Right lobe of liver (tissue), 6 donors: ENCODE results near the gene PIGS. TPM values are rescaled to one million over a fixed set of nuclear protein-coding genes. Genes with fewer than 3 reads are reported as not detected.
"Not testable (repeated sequence)": the region's sequence is repeated elsewhere in the genome, so short reads cannot be mapped to it uniquely, and the experiment has no call there.

Experiments
- ATAC-seq, 4 donors: fragments of 200-7000 bp; cut with Tn5 transposase; one replicate each; pipeline ENCODE4 v1.9.1; 2020; ENCODE audit warnings: mild to moderate bottlenecking in 4 of 4, moderate library complexity in 4 of 4
- DNase-seq, 3 donors: peaks; one replicate each; pipeline ENCODE4 v3.0.0-alpha.2; 2020
- H3K27ac ChIP-seq, 3 donors: fragments of 200-600 bp; one replicate each; pipeline ENCODE4 v1.8.0; 2022
- H3K27me3 ChIP-seq, 2 donors: fragments of 200-600 bp; one replicate each; pipeline ENCODE4 v1.8.0; 2022
- H3K36me3 ChIP-seq, 4 donors: fragments of 200-600 bp; sonication (generic) in 1 of 4; one replicate each; pipeline versions ENCODE4 v1.5.1 to v1.8.0; 2017 to 2022; ENCODE audit warnings: control low read depth in 1 of 4
- H3K4me1 ChIP-seq, 4 donors: fragments of 200-600 bp; sonication (generic) in 1 of 4; one replicate each; pipeline versions ENCODE4 v1.5.1 to v1.8.0; 2017 to 2022; ENCODE audit warnings: control low read depth in 1 of 4
- H3K4me3 ChIP-seq, 3 donors: fragments of 200-600 bp; one replicate each; pipeline ENCODE4 v1.8.0; 2022
- H3K9me3 ChIP-seq, 4 donors: fragments of 200-600 bp; sonication (generic) in 1 of 4; one replicate each; pipeline versions ENCODE4 v1.5.1 to v1.8.0; 2017 to 2022; ENCODE audit warnings: control low read depth in 1 of 4
- POLR2A ChIP-seq: fragments of 450-650 bp; IDR thresholded peaks from one replicate; pipeline ENCODE4 v1.6.1; 2017; ENCODE audit warnings: antibody characterized with exemption, mild to moderate bottlenecking
- WGBS: methylation state at CpG from one replicate; pipeline ENCODE4 v1.1.6; 2018; ENCODE audit warnings: low coverage, low lambda C conversion rate; ENCODE audit not compliant: insufficient coverage; ENCODE audit errors: missing lambda C conversion rate; 5-methylcytosine and 5-hydroxymethylcytosine counted together
- intact Hi-C, 2 donors: fragments of 100-400 bp; cut with DNase I; formaldehyde crosslinking; loops; one replicate each; pipeline versions ENCODE4 v1.11.2 to v1.14.1; 2022
- total RNA-seq, 6 experiments: library from RNA; depleted of rRNA in 2 of 6; stranded (reverse); fragments of >200 nt in 2 of 6; fragmentation: NEBNext Ultra II Directional in 3 of 6; extraction: Animal tissue kit (Norgen Biotek cat#: 25700) in 3 of 6; gene quantifications; one replicate each; pipeline versions ENCODE4 v1.1.0 to v1.2.4, GENCODE V29; 2016 to 2023
- TF ChIP-seq, protein P1 (sequence below), 4 donors: fragments of 200-600 bp in 3 of 4; fragments of 450-650 bp in 1 of 4; IDR thresholded peaks; one replicate each; pipeline versions ENCODE4 v1.5.1 to v1.8.0; 2016 to 2022; ENCODE audit warnings: antibody characterized with exemption in 4 of 4, mild to moderate bottlenecking in 2 of 4
- donor health status: DM: no; HTN: yes; CAD: no.
- donor health status: DM: no; HTN: no; CAD: no.
- donor health status: DM: no; HTN: no; CAD: no.
- donor health status: DM: no; HTN: yes; CAD: no.
- donor health status: DM: no; HTN: yes; CAD: no.

Gene PIGS
- total RNA-seq, 6 experiments from 2014 or later, result 7.2 to 13.8 (median 11.0) TPM

DNA sequence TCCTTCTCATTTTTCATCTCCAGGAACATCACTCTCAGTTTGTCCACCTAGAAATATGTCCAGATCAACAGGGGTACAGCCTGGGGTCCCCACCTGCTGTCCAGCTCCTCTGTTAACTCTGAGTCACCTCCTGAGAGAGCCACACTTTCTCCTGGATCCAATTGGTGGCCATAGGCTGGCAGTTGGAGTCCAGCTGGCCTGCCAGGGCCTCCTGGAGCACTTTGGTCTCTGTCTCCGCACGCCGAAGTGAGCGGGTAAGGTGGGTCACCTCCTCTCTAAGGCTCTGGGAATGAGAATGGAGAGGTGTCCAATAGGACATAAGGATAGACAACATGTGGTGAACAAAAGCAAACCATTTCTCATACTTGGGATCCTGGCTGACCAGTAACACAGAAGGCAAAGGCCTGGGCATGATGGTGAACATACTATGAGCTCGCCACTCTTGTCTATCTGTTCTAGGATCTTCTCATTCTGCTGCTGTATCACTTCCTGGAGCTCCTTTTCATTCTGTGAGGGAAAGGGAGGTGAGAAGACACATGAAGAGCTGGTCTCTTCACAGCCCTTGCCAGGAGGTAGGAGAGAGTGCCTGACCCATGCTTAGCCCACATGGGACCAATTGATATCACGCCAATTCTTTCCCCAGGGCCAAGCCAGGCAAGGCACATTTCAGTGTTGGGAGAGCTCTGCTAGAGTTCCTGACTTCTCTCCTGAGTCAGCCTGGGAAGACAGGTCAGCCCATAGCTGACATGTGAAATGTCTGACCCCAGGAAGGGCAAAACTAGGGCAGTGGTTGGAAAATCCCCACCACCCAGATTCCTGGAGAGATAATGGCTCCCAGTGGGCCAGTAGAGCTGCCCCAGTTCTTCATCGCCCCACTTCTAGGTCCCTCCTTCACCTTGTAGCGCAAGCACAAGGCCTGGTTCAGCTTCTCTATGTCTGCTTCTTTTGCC lies 7.2 kb upstream of the PIGS start:
- H3K27ac ChIP-seq, result peak overlapping the region in 1 of 3 donors; percentile 77
- DNase-seq, result no peak
- H3K4me3 ChIP-seq, result no peak overlapping the region
- H3K27me3 ChIP-seq, result no peaks in the 10 kb centered on the region
- 95% methylated on average over 7 of the region's 8 CpGs for WGBS
- peaks cover 0 to 20% (median 6%) of the 10 kb centered on the region in 4 donors for H3K4me1 ChIP-seq
- ATAC-seq, result no peak
- peaks cover 0 to 24% (median 0%) of the 10 kb centered on the region in 4 donors for H3K36me3 ChIP-seq
- H3K9me3 ChIP-seq, result no peaks in the 10 kb centered on the region
- intact Hi-C loops, result no loop called here
- TF ChIP-seq, protein P1, sequence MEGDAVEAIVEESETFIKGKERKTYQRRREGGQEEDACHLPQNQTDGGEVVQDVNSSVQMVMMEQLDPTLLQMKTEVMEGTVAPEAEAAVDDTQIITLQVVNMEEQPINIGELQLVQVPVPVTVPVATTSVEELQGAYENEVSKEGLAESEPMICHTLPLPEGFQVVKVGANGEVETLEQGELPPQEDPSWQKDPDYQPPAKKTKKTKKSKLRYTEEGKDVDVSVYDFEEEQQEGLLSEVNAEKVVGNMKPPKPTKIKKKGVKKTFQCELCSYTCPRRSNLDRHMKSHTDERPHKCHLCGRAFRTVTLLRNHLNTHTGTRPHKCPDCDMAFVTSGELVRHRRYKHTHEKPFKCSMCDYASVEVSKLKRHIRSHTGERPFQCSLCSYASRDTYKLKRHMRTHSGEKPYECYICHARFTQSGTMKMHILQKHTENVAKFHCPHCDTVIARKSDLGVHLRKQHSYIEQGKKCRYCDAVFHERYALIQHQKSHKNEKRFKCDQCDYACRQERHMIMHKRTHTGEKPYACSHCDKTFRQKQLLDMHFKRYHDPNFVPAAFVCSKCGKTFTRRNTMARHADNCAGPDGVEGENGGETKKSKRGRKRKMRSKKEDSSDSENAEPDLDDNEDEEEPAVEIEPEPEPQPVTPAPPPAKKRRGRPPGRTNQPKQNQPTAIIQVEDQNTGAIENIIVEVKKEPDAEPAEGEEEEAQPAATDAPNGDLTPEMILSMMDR (IDR thresholded peaks at IDR 0.05), result no peak
- no peak for TF ChIP-seq POLR2A

DNA sequence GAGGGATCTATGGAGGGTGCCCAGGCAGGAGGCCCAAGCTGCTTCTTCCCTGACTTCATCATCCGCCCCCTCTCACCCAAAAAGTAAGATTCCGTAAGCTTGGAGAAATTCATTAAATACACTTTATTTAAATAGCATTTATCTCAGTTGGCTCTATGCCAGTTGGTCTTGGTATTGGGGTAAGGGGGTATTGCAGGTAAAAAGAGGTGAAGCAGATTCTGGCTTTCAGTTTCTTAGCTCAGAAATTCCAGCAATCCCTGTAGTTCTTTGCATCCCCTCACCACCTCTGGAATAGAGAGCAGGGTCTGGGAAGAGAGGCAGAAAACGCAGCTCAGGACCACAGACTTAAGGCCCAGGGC lies 6.1 kb upstream of the PIGS start:
- Histone ChIP-seq H3K4me3 (no peak overlapping the region), H3K4me1 (peaks cover 0 to 22% (median 7%) of the 10 kb centered on the region in 4 donors), H3K36me3 (peaks cover 0 to 17% (median 0%) of the 10 kb centered on the region in 4 donors), H3K9me3 (no peaks in the 10 kb centered on the region), H3K27me3 (no peaks in the 10 kb centered on the region), H3K27ac (peak overlapping the region; percentile 64 to 77 (median 69))
- no peak for TF ChIP-seq POLR2A
- TF ChIP-seq, protein P1 (IDR thresholded peaks at IDR 0.05), result no peak
- DNase-seq (no peak), ATAC-seq (no peak)
- intact Hi-C loops, result no loop called here
- 80% methylated on average over 3 of the region's 3 CpGs for WGBS

DNA sequence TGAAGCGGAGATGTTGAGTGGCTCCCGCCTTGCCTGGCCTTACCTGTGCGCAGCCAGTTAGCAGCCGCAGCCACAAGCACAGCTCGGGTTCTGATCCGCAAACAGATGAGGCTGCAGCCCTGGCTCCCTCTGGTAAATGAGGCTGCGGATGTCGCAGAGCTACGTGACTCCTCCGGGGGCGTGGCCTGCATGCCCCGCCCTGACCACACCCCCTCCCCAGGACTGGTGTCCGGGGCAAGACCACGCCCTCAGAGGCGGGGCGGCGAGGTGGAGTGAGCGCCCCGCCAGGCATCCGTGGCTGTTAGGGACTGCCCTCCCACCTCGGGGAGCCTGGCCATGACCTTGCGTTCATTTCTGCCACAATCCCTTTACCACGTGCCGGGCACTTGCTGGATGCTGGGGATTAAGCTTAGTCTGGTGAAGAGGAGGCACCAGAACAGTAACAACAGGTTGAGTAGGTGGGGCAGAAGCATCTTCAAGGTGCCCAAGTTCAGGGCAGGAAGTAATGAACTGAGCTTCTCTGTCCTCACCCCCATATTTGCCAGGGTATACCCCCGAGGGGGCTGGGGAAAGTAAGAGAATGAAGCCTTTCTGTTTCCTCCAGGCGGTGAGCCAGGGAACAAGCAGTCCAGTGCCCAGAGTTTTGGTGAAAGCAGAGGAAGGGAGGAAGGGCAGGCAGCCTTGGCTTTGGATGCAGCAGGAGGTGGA lies 5.6 kb upstream of the PIGS start, which contains the start of gene ALDOC:
Gene ALDOC (minus strand): TSS at position 138 of the 708 bp plus-strand sequence. CDS start 1,363 bp downstream, outside the sequence.
- TF ChIP-seq POLR2A, result peak; percentile 96
- TF ChIP-seq, protein P1 (IDR thresholded peaks at IDR 0.05), result no peak
- Histone ChIP-seq H3K27ac (peak within 1 kb of the TSS; percentile 64 to 77 (median 69)), H3K9me3 (no peaks in the 10 kb centered on the region), H3K27me3 (no peaks in the 10 kb centered on the region), H3K4me1 (peaks cover 0 to 28% (median 10%) of the 10 kb centered on the region in 4 donors), H3K36me3 (peaks cover 0 to 17% (median 0%) of the 10 kb centered on the region in 4 donors), H3K4me3 (peak within 1 kb of the TSS in 2 of 3 donors; percentile 33 to 36)
- intact Hi-C loops, result no loop called here
- DNase-seq (peak; percentile 99), ATAC-seq (peak; percentile 97 to 98 (median 98))
- 0% methylated on average over 8 of the region's 26 CpGs for WGBS

DNA sequence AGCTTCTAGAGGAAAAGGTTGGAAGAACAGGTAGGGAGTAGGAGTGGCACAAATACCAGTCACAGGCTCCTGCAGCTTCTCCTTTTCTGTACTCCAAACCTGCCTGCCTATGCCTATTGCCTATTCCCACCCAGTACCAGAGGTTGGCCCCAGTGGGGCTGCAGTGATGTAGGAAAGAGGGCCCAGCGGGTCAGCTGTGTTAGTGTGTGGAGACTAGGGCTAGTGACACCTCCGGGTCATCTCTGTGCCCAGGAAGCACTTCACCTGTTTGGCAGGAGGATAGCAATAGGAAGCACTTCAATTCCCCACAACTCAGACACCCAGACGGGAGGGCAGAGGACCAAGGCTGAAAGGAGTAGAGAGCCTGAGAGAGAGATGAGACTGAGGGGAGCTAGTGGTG lies 4.7 kb upstream of the PIGS start:
- H3K27me3 ChIP-seq, H3K9me3 ChIP-seq, DNase-seq, intact Hi-C loops, H3K27ac ChIP-seq, ATAC-seq: not testable (repeated sequence)
- H3K4me1 ChIP-seq, result peaks cover 0 to 29% (median 11%) of the 10 kb centered on the region in 4 donors
- peaks cover 0 to 17% (median 0%) of the 10 kb centered on the region in 4 donors for H3K36me3 ChIP-seq
- H3K4me3 ChIP-seq, result peak overlapping the region in 1 of 3 donors; percentile 26
- WGBS, result 36% methylated on average over 3 of the region's 3 CpGs
